ENCODE data around the gene UFD1.

GRCh38 chr22:19513823-19514222 is 34.8 kb upstream of the UFD1 start:
- TF ChIP-seq YY1 (IDR thresholded peaks at IDR 0.05; ENCODE audit: low read depth), result no peak
- TF ChIP-seq, protein P1, sequence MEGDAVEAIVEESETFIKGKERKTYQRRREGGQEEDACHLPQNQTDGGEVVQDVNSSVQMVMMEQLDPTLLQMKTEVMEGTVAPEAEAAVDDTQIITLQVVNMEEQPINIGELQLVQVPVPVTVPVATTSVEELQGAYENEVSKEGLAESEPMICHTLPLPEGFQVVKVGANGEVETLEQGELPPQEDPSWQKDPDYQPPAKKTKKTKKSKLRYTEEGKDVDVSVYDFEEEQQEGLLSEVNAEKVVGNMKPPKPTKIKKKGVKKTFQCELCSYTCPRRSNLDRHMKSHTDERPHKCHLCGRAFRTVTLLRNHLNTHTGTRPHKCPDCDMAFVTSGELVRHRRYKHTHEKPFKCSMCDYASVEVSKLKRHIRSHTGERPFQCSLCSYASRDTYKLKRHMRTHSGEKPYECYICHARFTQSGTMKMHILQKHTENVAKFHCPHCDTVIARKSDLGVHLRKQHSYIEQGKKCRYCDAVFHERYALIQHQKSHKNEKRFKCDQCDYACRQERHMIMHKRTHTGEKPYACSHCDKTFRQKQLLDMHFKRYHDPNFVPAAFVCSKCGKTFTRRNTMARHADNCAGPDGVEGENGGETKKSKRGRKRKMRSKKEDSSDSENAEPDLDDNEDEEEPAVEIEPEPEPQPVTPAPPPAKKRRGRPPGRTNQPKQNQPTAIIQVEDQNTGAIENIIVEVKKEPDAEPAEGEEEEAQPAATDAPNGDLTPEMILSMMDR (IDR thresholded peaks at IDR 0.05), result no peak
- TF ChIP-seq, protein P2, sequence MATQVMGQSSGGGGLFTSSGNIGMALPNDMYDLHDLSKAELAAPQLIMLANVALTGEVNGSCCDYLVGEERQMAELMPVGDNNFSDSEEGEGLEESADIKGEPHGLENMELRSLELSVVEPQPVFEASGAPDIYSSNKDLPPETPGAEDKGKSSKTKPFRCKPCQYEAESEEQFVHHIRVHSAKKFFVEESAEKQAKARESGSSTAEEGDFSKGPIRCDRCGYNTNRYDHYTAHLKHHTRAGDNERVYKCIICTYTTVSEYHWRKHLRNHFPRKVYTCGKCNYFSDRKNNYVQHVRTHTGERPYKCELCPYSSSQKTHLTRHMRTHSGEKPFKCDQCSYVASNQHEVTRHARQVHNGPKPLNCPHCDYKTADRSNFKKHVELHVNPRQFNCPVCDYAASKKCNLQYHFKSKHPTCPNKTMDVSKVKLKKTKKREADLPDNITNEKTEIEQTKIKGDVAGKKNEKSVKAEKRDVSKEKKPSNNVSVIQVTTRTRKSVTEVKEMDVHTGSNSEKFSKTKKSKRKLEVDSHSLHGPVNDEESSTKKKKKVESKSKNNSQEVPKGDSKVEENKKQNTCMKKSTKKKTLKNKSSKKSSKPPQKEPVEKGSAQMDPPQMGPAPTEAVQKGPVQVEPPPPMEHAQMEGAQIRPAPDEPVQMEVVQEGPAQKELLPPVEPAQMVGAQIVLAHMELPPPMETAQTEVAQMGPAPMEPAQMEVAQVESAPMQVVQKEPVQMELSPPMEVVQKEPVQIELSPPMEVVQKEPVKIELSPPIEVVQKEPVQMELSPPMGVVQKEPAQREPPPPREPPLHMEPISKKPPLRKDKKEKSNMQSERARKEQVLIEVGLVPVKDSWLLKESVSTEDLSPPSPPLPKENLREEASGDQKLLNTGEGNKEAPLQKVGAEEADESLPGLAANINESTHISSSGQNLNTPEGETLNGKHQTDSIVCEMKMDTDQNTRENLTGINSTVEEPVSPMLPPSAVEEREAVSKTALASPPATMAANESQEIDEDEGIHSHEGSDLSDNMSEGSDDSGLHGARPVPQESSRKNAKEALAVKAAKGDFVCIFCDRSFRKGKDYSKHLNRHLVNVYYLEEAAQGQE (IDR thresholded peaks at IDR 0.05; ENCODE audit: low read depth, low read length), result no peak
- TF ChIP-seq FOXJ3 (CRISPR knock-in tag; IDR thresholded peaks at IDR 0.05), result no peak
- TF ChIP-seq MAX (IDR thresholded peaks at IDR 0.05; ENCODE audit: low read depth), result no peak
- TF ChIP-seq RXRA (IDR thresholded peaks at IDR 0.05; ENCODE audit: borderline replicate concordance, low read depth), result no peak
- TF ChIP-seq RAD21 (IDR thresholded peaks at IDR 0.05; ENCODE audit: low read length), result no peak
- no peak for TF ChIP-seq TAF1 (IDR thresholded peaks at IDR 0.05; ENCODE audit: borderline replicate concordance, low read depth, low read length)
- TF ChIP-seq RCOR1 (IDR thresholded peaks at IDR 0.05; ENCODE audit: low read length), result no peak
- TF ChIP-seq RFX5 (IDR thresholded peaks at IDR 0.05; ENCODE audit: low read length), result no peak
- no peak for TF ChIP-seq FOSL2 (IDR thresholded peaks at IDR 0.05; ENCODE audit: borderline replicate concordance, low read depth)
- no peak for TF ChIP-seq POLR2AphosphoS5 (IDR thresholded peaks at IDR 0.05; ENCODE audit: low read depth, low read length)
- TF ChIP-seq TCF12 (IDR thresholded peaks at IDR 0.05), result no peak

Data from SK-N-SH (cell line).